GM19099 (cell line): ENCODE data around the gene FLVCR2.

Experiments
- POLR2A ChIP-seq: IDR thresholded peaks from 3 replicates; pipeline ENCODE4 v1.6.1; 2011; ENCODE audit warnings: low read depth; ENCODE audit not compliant: insufficient read length; ENCODE audit errors: extremely low read depth

The FLVCR2 gene

GRCh38 chr14:75549169-75549568 is 29.3 kb upstream of the FLVCR2 start:
- TF ChIP-seq POLR2A: no peak

DNA sequence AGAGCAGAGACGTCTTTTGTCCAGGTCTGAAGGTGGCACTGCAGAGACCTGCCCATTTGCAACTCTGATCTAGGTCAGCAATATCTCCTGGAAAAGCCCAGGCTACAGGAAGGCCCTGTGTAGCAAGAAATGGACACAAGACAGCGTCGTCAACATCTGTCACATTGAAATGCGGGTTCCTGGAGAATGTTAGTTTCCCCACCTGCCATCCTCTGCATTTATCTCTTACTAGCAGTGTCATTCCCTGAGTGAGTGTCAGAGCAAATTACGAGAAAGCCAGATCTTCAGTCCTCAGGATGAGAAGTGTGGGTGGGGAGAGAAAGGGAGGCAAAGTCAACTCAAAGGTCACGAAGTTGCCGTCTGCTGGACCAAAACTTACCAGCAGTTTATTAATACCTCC is 27.4 kb upstream of the FLVCR2 start:
- TF ChIP-seq POLR2A: no peak

GRCh38 chr14:75553157-75553556 is 25.3 kb upstream of the FLVCR2 start:
- no peak for TF ChIP-seq POLR2A

GRCh38 chr14:75553761-75554364 is 24.6 kb upstream of the FLVCR2 start:
- no peak for TF ChIP-seq POLR2A

DNA sequence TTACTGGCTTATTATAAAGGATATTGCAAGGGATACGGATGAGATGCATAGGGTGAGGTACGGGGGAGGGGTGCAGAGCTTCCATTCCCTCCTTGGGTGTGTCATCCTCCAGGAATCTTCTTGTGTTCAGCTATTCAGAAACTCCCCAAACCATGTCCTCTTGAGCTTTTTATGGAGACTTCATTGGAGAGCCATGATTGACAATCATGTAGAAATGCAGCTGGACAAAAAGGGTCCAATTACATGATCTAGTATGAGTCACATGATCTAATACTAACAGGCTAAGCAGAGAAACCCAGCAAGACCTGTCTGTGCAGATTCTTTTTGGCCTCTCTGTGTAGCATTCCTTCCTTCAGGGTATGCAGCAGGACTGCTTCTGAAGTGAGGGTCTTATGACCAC is 23.9 kb upstream of the FLVCR2 start:
- TF ChIP-seq POLR2A: no peak

- no peak for TF ChIP-seq POLR2A
Observed at GRCh38 chr14:75558440-75558839, 20.0 kb upstream of the FLVCR2 start.

DNA sequence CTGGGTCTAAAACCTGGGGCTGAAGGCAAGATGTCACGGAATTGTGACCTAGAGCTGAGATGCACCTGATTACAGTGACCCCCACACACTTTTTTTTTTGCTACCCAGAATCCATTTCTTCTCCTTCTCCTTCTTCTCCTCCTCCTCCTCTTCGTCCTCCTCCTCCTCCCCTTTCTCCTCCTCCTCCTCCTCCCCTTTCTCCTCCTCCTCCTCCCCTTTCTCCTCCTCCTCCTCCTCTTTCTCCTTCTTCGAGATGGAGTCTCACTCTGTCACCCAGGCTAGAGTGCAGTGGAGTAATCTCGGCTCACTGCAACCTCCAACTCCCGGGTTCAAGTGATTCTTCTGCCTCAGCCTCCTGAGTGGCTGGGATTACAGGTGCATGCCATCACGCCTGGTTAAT is 19.4 kb upstream of the FLVCR2 start:
- TF ChIP-seq POLR2A: no peak

GRCh38 chr14:75559451-75560222 is 18.8 kb upstream of the FLVCR2 start:
- no peak for TF ChIP-seq POLR2A

DNA sequence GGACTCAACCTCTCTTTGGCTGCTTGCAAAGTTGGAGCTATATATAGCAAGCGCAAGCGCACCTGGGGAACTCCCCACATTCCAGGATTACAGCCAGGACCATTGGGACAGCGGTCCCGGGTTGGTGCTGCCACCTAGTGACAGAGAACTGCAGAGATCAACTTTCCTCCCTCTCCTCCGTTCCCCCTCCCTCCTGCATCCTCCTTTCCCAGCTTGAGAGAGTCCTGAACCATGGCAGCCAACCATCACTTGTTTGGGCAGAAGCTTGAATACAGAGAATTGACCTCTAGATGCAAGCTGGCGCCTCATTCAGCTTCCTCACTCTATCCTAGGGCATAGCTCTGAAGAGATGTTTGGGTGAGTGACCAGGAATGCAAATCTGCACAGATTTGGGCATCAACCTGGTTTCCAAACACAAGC is 17.4 kb upstream of the FLVCR2 start:
- no peak for TF ChIP-seq POLR2A

DNA sequence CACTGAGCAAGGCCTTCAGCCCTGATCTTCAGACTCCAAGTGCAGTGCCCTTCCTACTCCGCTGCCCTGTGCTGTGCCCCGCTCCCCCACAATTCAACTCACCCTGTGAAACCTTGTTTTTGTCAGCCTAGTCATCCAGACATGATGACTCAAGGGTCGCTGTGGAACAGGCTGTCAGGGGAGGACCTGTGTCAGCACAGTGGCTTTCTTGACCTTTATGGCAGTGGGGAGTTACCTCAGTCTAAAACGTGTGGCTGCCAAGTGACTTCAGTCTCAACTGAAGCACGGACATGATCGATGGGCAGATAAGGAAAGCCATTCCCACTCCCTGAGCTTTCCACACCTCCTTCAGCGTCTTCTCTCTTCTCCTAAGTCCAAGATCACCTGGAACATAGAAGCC is 16.3 kb upstream of the FLVCR2 start:
- no peak for TF ChIP-seq POLR2A

GRCh38 chr14:75562489-75562888 is 15.9 kb upstream of the FLVCR2 start:
- TF ChIP-seq POLR2A: no peak

DNA sequence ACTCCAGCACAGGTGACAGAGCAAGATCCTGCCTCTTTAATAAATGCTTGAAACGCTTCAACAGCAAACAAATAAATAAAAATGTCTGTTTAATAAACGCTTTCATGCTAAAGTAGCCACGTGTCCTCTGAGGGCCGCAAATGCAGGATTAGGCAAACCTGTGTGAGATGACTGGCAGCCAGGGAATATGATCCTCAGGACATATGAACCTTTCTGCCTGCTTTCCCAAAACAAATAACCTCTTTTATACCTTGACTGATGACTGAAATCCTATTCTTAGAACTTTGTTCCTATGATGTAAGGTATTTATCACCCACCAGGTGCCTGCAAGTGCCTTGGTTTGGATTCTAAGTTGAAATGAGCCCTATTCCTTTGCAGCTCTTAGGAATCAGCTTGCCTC is 14.5 kb upstream of the FLVCR2 start:
- no peak for TF ChIP-seq POLR2A

DNA sequence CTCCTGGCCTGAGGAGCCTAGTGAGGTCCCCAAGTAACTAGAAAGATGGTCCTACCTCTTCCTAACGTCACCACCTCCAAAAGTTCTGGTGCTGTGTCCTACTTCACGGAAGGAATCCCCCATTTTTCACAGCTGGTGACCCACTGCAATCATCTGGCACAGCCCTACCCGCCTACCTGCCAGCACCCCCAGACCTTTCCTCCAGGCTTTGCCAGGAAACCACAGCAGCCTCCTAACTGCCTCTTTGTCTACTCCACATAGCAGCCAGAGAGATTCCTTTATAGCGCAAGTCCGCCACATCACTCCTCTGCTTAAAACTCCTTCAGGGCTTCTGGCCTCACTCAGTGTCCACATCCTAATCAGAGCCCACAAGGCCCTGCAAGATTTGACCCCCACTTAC is 13.4 kb upstream of the FLVCR2 start:
- no peak for TF ChIP-seq POLR2A

GRCh38 chr14:75566321-75566720 is 12.1 kb upstream of the FLVCR2 start:
- no peak for TF ChIP-seq POLR2A

- no peak for TF ChIP-seq POLR2A
Observed at GRCh38 chr14:75566752-75567151, 11.7 kb upstream of the FLVCR2 start.

GRCh38 chr14:75568140-75568539 is 10.3 kb upstream of the FLVCR2 start:
- no peak for TF ChIP-seq POLR2A
